HEK293 (cell line): ENCODE measurements around the gene DENND6B.

Experiments used
- CTCF ChIA-PET: fragments of 350-600 bp; formaldehyde crosslinking; extraction: SDS; loops from one replicate; lab custom pipeline; 2021; ENCODE audit warnings: antibody characterized with exemption; lab: Yijun Ruan, JAX
- POLR2A ChIA-PET: fragments of 300-600 bp; formaldehyde crosslinking; extraction: SDS; loops from one replicate; lab custom pipeline; 2020; ENCODE audit warnings: antibody characterized with exemption, inconsistent platforms; lab: Yijun Ruan, JAX
- H3K27ac ChIP-seq: fragments of 200-500 bp; sonication (Bioruptor generic); 2 replicates; pipeline ENCODE4 v1.5.1; 2014; ENCODE audit warnings: low read depth, low read length, control low read depth, inconsistent platforms; ENCODE audit errors: extremely low read depth
- H3K36me3 ChIP-seq, 2 experiments: fragments of 200-500 bp in 1 of 2; sonication (Bioruptor generic) in 1 of 2; 1 replicate in 1 of 2; 2 replicates in 1 of 2; pipeline ENCODE4 v1.5.1; 2014 to 2017; ENCODE audit warnings: inconsistent platforms in 2 of 2, low read length in 2 of 2; ENCODE audit not compliant: control insufficient read depth in 2 of 2, insufficient read depth in 1 of 2
- H3K4me1 ChIP-seq: fragments of 200-500 bp; sonication (Bioruptor generic); 2 replicates; pipeline ENCODE4 v1.5.1; 2014; ENCODE audit warnings: mild to moderate bottlenecking, low read length, inconsistent platforms; ENCODE audit not compliant: control insufficient read depth, insufficient read depth
- H3K4me3 ChIP-seq: 2 replicates; pipeline ENCODE4 v1.5.1; 2011; ENCODE audit warnings: low read depth, mild to moderate bottlenecking, control low read depth, low read length, moderate library complexity
- H3K9me3 ChIP-seq: fragments of 200-500 bp; sonication (Bioruptor generic); 2 replicates; pipeline ENCODE4 v1.5.1; 2014; ENCODE audit warnings: low read depth, low read length, inconsistent platforms; ENCODE audit not compliant: control insufficient read depth, insufficient read depth
- GLIS1 ChIP-seq: fragments of 450-650 bp; formaldehyde crosslinking; IDR thresholded peaks from 2 replicates; pipeline ENCODE4 v1.5.1; 2016; ENCODE audit warnings: missing biosample characterization, missing genetic modification characterization
- GLIS2 ChIP-seq: fragments of 450-650 bp; formaldehyde crosslinking; IDR thresholded peaks from 2 replicates; pipeline ENCODE4 v1.5.1; 2016; ENCODE audit warnings: missing biosample characterization, missing genetic modification characterization
- TCF7L2 ChIP-seq: IDR thresholded peaks from 2 replicates; pipeline ENCODE4 v1.6.1; 2011; ENCODE audit warnings: low read depth, mild to moderate bottlenecking, inconsistent platforms, low read length, moderate library complexity, borderline replicate concordance
- WT1 ChIP-seq: fragments of 450-650 bp; formaldehyde crosslinking; IDR thresholded peaks from 2 replicates; pipeline ENCODE4 v1.5.1; 2016; ENCODE audit warnings: missing biosample characterization, missing genetic modification characterization
- ZFHX2 ChIP-seq: fragments of 450-650 bp; formaldehyde crosslinking; conservative IDR thresholded peaks from 2 replicates; pipeline ENCODE4 v1.5.1; 2016; ENCODE audit warnings: missing biosample characterization, missing genetic modification characterization
- ZNF112 ChIP-seq: fragments of 450-650 bp; formaldehyde crosslinking; IDR thresholded peaks from 2 replicates; pipeline ENCODE4 v1.5.0; 2017; ENCODE audit warnings: missing biosample characterization, missing genetic modification characterization
- ZNF157 ChIP-seq: fragments of 450-650 bp; formaldehyde crosslinking; IDR thresholded peaks from 2 replicates; pipeline ENCODE4 v1.5.1; 2016; ENCODE audit warnings: missing biosample characterization, missing genetic modification characterization
- ZNF174 ChIP-seq: fragments of 450-650 bp; formaldehyde crosslinking; IDR thresholded peaks from 2 replicates; pipeline ENCODE4 v1.5.0; 2017; ENCODE audit warnings: missing biosample characterization, mild to moderate bottlenecking, missing genetic modification characterization
- ZNF239 ChIP-seq: fragments of 450-650 bp; formaldehyde crosslinking; IDR thresholded peaks from 2 replicates; pipeline ENCODE4 v1.5.1; 2016; ENCODE audit warnings: missing biosample characterization, missing genetic modification characterization
- ZNF266 ChIP-seq: fragments of 450-650 bp; formaldehyde crosslinking; IDR thresholded peaks from 2 replicates; pipeline ENCODE4 v1.5.1; 2016; ENCODE audit warnings: missing biosample characterization, missing genetic modification characterization, low read depth
- ZNF426 ChIP-seq: fragments of 450-650 bp; formaldehyde crosslinking; IDR thresholded peaks from 2 replicates; pipeline ENCODE4 v1.5.1; 2017; ENCODE audit warnings: missing biosample characterization, missing genetic modification characterization, mild to moderate bottlenecking, inconsistent platforms, moderate library complexity
- ZNF560 ChIP-seq: fragments of 450-650 bp; formaldehyde crosslinking; IDR thresholded peaks from 2 replicates; pipeline ENCODE4 v1.5.1; 2017; ENCODE audit warnings: missing biosample characterization, missing genetic modification characterization, borderline replicate concordance
- ZNF561 ChIP-seq: fragments of 450-650 bp; IDR thresholded peaks from 2 replicates; pipeline ENCODE4 v1.5.1; 2018; ENCODE audit warnings: missing biosample characterization, missing genetic modification characterization, borderline replicate concordance
- ZNF596 ChIP-seq: fragments of 450-650 bp; IDR thresholded peaks from 2 replicates; pipeline ENCODE4 v1.5.0; 2018; ENCODE audit warnings: missing biosample characterization, mild to moderate bottlenecking, missing genetic modification characterization, moderate library complexity
- ZNF600 ChIP-seq: fragments of 450-650 bp; formaldehyde crosslinking; IDR thresholded peaks from 2 replicates; pipeline ENCODE4 v1.5.1; 2016; ENCODE audit warnings: missing biosample characterization, missing genetic modification characterization
- ZNF610 ChIP-seq: fragments of 450-650 bp; formaldehyde crosslinking; IDR thresholded peaks from 2 replicates; pipeline ENCODE4 v1.5.1; 2016; ENCODE audit warnings: missing biosample characterization, missing genetic modification characterization, borderline replicate concordance
- ZNF629 ChIP-seq: fragments of 450-650 bp; formaldehyde crosslinking; IDR thresholded peaks from 2 replicates; pipeline ENCODE4 v1.5.1; 2017; ENCODE audit warnings: missing biosample characterization, missing genetic modification characterization
- ZSCAN16 ChIP-seq: fragments of 450-650 bp; formaldehyde crosslinking; IDR thresholded peaks from 2 replicates; pipeline ENCODE4 v1.5.1; 2016; ENCODE audit warnings: missing biosample characterization, missing genetic modification characterization
- ZSCAN23 ChIP-seq: fragments of 450-650 bp; formaldehyde crosslinking; IDR thresholded peaks from 2 replicates; pipeline ENCODE4 v1.5.1; 2016; ENCODE audit warnings: missing biosample characterization, missing genetic modification characterization
- ZXDB ChIP-seq: fragments of 450-650 bp; formaldehyde crosslinking; IDR thresholded peaks from 2 replicates; pipeline ENCODE4 v1.5.1; 2016; ENCODE audit warnings: missing biosample characterization, missing genetic modification characterization
- TF ChIP-seq, protein P1 (sequence below): fragments of 450-650 bp; formaldehyde crosslinking; IDR thresholded peaks from 2 replicates; pipeline ENCODE4 v1.5.1; 2017; ENCODE audit warnings: missing biosample characterization, missing genetic modification characterization
- TF ChIP-seq, protein P2 (sequence below): fragments of 450-650 bp; formaldehyde crosslinking; IDR thresholded peaks from 2 replicates; pipeline ENCODE4 v1.5.1; 2016; ENCODE audit warnings: missing biosample characterization, missing genetic modification characterization
- TF ChIP-seq, protein P3 (sequence below): fragments of 450-650 bp; formaldehyde crosslinking; IDR thresholded peaks from 2 replicates; pipeline ENCODE4 v1.5.1; 2016; ENCODE audit warnings: missing biosample characterization, missing genetic modification characterization, low read depth
- TF ChIP-seq, protein P4 (sequence below): fragments of 450-650 bp; formaldehyde crosslinking; IDR thresholded peaks from 2 replicates; pipeline ENCODE4 v1.5.1; 2016; ENCODE audit warnings: missing biosample characterization, missing genetic modification characterization
- TF ChIP-seq, protein P5 (sequence below): fragments of 450-650 bp; formaldehyde crosslinking; IDR thresholded peaks from 2 replicates; pipeline ENCODE4 v1.5.1; 2016; ENCODE audit warnings: missing biosample characterization, missing genetic modification characterization
- TF ChIP-seq, protein P6 (sequence below): fragments of 450-650 bp; formaldehyde crosslinking; IDR thresholded peaks from 2 replicates; pipeline ENCODE4 v1.5.1; 2016; ENCODE audit warnings: missing biosample characterization, missing genetic modification characterization
- TF ChIP-seq, protein P7 (sequence below): fragments of 450-650 bp; formaldehyde crosslinking; IDR thresholded peaks from 2 replicates; pipeline ENCODE4 v1.5.1; 2017; ENCODE audit warnings: missing biosample characterization, mild to moderate bottlenecking, missing genetic modification characterization, moderate library complexity

Gene DENND6B

DNA sequence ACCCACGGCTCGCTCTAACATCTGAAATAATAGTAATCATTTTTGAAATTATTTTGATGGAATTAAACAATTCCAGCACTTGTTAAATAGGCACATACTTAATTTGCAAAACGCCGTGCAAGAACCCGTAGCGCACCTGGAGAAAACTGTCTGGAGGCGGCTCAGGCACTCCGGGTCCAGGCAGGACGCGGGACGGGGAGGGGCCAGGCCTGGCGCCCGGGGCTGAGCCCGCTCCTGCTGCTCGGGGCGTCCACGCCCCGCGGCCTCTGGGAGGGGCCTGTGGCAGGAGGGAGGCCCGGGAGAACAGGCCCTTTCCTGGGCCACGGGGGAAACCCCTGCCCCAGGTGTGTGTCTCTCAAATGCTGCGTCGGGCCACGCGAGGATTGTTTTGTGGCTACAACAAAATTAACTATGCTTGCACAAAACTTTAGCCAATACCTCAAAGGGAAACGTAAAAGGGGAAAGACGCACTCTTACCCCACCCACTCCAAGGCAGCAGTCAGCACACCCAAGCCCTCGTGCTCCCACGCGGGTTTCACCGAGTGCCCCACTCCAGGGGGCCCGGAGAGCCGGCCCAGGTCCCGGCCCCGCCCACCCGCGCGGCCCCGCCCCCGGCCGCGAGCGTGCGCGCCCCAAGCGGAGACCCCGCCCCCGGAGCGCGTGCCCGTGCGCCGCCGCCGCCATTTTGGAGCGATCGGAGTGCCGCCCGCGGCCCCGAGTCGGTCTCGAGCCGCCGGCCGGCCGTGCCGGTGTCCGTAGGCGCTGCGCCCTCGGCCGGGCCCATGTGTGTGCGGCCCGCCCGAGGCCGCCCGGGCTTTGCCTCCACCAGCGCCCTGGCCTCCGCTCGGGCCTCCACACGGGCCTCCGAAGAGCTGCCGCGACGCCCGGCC is 16.1 kb upstream of the DENND6B start, which contains the start of gene PPP6R2:
PPP6R2 (plus strand) TSS at position 677 of the 890 bp plus-strand sequence. CDS start 50,582 bp downstream, outside the sequence.
- peaks cover 0 to 28% of the 10 kb centered on the region in 2 experiments; a peak in 2 of 3 replicates for H3K36me3 ChIP-seq
- peak within 1 kb of the TSS; percentile 67 for H3K4me3 ChIP-seq
- H3K9me3 ChIP-seq, result no peaks in the 10 kb centered on the region
- ChIA-PET POLR2A (interaction anchor here (0.7 to 2.0 kb wide), 7 partner anchors 15 to 183 kb away, joined by 3 to 6 read pairs (median 5); partner anchors contain the start of genes HDAC10, MAPK12, PLXNB2 and SCO2), CTCF (interaction anchor here (0.6 to 2.7 kb wide), 21 partner anchors 10 to 192 kb away, joined by 3 to 42 read pairs (median 5); partner anchors contain the start of genes DENND6B, HDAC10, LMF2 and NCAPH2)
- no peaks in the 10 kb centered on the region for H3K4me1 ChIP-seq
- H3K27ac ChIP-seq, result peak within 1 kb of the TSS; percentile 95
- peak; percentile 43 for TF ChIP-seq GLIS2
- TF ChIP-seq, protein P1, sequence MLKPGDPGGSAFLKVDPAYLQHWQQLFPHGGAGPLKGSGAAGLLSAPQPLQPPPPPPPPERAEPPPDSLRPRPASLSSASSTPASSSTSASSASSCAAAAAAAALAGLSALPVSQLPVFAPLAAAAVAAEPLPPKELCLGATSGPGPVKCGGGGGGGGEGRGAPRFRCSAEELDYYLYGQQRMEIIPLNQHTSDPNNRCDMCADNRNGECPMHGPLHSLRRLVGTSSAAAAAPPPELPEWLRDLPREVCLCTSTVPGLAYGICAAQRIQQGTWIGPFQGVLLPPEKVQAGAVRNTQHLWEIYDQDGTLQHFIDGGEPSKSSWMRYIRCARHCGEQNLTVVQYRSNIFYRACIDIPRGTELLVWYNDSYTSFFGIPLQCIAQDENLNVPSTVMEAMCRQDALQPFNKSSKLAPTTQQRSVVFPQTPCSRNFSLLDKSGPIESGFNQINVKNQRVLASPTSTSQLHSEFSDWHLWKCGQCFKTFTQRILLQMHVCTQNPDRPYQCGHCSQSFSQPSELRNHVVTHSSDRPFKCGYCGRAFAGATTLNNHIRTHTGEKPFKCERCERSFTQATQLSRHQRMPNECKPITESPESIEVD (tag by site-specific recombination), result no peak
- TF ChIP-seq, protein P2, sequence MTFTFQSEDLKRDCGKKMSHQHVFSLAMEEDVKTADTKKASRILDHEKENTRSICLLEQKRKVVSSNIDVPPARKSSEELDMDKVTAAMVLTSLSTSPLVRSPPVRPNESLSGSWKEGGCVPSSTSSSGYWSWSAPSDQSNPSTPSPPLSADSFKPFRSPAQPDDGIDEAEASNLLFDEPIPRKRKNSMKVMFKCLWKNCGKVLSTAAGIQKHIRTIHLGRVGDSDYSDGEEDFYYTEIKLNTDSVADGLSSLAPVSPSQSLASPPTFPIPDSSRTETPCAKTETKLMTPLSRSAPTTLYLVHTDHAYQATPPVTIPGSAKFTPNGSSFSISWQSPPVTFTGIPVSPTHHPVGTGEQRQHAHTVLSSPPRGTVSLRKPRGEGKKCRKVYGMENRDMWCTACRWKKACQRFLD, result no peak
- TF ChIP-seq ZSCAN16, result no peak
- TF ChIP-seq TCF7L2, result no peak
- TF ChIP-seq, protein P3, sequence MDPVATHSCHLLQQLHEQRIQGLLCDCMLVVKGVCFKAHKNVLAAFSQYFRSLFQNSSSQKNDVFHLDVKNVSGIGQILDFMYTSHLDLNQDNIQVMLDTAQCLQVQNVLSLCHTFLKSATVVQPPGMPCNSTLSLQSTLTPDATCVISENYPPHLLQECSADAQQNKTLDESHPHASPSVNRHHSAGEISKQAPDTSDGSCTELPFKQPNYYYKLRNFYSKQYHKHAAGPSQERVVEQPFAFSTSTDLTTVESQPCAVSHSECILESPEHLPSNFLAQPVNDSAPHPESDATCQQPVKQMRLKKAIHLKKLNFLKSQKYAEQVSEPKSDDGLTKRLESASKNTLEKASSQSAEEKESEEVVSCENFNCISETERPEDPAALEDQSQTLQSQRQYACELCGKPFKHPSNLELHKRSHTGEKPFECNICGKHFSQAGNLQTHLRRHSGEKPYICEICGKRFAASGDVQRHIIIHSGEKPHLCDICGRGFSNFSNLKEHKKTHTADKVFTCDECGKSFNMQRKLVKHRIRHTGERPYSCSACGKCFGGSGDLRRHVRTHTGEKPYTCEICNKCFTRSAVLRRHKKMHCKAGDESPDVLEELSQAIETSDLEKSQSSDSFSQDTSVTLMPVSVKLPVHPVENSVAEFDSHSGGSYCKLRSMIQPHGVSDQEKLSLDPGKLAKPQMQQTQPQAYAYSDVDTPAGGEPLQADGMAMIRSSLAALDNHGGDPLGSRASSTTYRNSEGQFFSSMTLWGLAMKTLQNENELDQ (tag by site-specific recombination), result no peak
- TF ChIP-seq ZNF560 (tag by site-specific recombination), result no peak
- TF ChIP-seq ZNF600, result no peak
- no peak for TF ChIP-seq ZNF112 (tag by site-specific recombination)
- TF ChIP-seq ZNF239 (tag by site-specific recombination), result no peak
- TF ChIP-seq, protein P4, sequence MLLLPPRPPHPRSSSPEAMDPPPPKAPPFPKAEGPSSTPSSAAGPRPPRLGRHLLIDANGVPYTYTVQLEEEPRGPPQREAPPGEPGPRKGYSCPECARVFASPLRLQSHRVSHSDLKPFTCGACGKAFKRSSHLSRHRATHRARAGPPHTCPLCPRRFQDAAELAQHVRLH, result no peak
- 0 out of 2 replicates have a peak, but pooled peaks have one; percentile 22 for TF ChIP-seq ZNF610 (tag by site-specific recombination)
- no peak for TF ChIP-seq ZNF426 (tag by site-specific recombination)
- TF ChIP-seq, protein P5, sequence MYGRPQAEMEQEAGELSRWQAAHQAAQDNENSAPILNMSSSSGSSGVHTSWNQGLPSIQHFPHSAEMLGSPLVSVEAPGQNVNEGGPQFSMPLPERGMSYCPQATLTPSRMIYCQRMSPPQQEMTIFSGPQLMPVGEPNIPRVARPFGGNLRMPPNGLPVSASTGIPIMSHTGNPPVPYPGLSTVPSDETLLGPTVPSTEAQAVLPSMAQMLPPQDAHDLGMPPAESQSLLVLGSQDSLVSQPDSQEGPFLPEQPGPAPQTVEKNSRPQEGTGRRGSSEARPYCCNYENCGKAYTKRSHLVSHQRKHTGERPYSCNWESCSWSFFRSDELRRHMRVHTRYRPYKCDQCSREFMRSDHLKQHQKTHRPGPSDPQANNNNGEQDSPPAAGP (tag by site-specific recombination), result 0 out of 2 replicates have a peak, but pooled peaks have one; percentile 30
- TF ChIP-seq ZNF629 (tag by site-specific recombination), result 0 out of 2 replicates have a peak, but pooled peaks have one; percentile 9
- TF ChIP-seq ZNF266 (tag by site-specific recombination), result no peak
- TF ChIP-seq ZNF561 (tag by site-specific recombination), result no peak
- 0 out of 2 replicates have a peak, but pooled peaks have one; percentile 20 for TF ChIP-seq WT1 (tag by site-specific recombination)
- TF ChIP-seq, protein P6, sequence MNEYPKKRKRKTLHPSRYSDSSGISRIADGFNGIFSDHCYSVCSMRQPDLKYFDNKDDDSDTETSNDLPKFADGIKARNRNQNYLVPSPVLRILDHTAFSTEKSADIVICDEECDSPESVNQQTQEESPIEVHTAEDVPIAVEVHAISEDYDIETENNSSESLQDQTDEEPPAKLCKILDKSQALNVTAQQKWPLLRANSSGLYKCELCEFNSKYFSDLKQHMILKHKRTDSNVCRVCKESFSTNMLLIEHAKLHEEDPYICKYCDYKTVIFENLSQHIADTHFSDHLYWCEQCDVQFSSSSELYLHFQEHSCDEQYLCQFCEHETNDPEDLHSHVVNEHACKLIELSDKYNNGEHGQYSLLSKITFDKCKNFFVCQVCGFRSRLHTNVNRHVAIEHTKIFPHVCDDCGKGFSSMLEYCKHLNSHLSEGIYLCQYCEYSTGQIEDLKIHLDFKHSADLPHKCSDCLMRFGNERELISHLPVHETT (tag by site-specific recombination), result no peak
- no peak for TF ChIP-seq ZNF174 (tag by site-specific recombination)
- peak; percentile 74 for TF ChIP-seq GLIS1
- no peak; the same call in 1 of the 2 replicates for TF ChIP-seq ZNF596 (tag by site-specific recombination)
- TF ChIP-seq ZXDB (tag by site-specific recombination), result peak; percentile 87
- TF ChIP-seq, protein P7, sequence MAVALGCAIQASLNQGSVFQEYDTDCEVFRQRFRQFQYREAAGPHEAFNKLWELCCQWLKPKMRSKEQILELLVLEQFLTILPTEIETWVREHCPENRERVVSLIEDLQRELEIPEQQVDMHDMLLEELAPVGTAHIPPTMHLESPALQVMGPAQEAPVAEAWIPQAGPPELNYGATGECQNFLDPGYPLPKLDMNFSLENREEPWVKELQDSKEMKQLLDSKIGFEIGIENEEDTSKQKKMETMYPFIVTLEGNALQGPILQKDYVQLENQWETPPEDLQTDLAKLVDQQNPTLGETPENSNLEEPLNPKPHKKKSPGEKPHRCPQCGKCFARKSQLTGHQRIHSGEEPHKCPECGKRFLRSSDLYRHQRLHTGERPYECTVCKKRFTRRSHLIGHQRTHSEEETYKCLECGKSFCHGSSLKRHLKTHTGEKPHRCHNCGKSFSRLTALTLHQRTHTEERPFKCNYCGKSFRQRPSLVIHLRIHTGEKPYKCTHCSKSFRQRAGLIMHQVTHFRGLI (tag by site-specific recombination), result no peak
- TF ChIP-seq ZNF157 (tag by site-specific recombination), result no peak
- peak; percentile 69 for TF ChIP-seq ZFHX2
- TF ChIP-seq ZSCAN23 (tag by site-specific recombination), result 0 out of 2 replicates have a peak, but pooled peaks have one; percentile 20
